Thyroid gland (tissue), 4 donors: Measurements from ENCODE around the gene ARHGAP24.

Experiments
- POLR2A ChIP-seq, 2 donors: fragments of 450-650 bp; IDR thresholded peaks; one replicate each; pipeline ENCODE4 v1.6.1; 2017; ENCODE audit warnings: antibody characterized with exemption in 2 of 2, mild to moderate bottlenecking in 2 of 2, moderate library complexity in 1 of 2
- TF ChIP-seq, protein P1 (sequence below), 6 experiments: fragments of 200-600 bp in 3 of 6; fragments of 450-650 bp in 3 of 6; sonication (generic) in 3 of 6; IDR thresholded peaks; one replicate each; pipeline ENCODE4 v1.5.1; 2016 to 2019; ENCODE audit warnings: antibody characterized with exemption in 6 of 6, mild to moderate bottlenecking in 2 of 6, inconsistent platforms in 1 of 6, moderate library complexity in 1 of 6

GRCh38 chr4:85803856-85804255 is 328.9 kb downstream of the ARHGAP24 start:
- TF ChIP-seq, protein P1, sequence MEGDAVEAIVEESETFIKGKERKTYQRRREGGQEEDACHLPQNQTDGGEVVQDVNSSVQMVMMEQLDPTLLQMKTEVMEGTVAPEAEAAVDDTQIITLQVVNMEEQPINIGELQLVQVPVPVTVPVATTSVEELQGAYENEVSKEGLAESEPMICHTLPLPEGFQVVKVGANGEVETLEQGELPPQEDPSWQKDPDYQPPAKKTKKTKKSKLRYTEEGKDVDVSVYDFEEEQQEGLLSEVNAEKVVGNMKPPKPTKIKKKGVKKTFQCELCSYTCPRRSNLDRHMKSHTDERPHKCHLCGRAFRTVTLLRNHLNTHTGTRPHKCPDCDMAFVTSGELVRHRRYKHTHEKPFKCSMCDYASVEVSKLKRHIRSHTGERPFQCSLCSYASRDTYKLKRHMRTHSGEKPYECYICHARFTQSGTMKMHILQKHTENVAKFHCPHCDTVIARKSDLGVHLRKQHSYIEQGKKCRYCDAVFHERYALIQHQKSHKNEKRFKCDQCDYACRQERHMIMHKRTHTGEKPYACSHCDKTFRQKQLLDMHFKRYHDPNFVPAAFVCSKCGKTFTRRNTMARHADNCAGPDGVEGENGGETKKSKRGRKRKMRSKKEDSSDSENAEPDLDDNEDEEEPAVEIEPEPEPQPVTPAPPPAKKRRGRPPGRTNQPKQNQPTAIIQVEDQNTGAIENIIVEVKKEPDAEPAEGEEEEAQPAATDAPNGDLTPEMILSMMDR (IDR thresholded peaks at IDR 0.05): no peak
- no peak for TF ChIP-seq POLR2A (IDR thresholded peaks at IDR 0.05)
